HG03135 (cell line): ENCODE measurements around the gene BBS5.

Source experiments
- ATAC-seq: cut with Tn5 transposase; IDR thresholded peaks from one replicate; pipeline ENCODE4 v1.9.1; 2021; ENCODE audit warnings: mild to moderate bottlenecking, moderate library complexity; ENCODE audit not compliant: unreplicated experiment

Gene BBS5

DNA sequence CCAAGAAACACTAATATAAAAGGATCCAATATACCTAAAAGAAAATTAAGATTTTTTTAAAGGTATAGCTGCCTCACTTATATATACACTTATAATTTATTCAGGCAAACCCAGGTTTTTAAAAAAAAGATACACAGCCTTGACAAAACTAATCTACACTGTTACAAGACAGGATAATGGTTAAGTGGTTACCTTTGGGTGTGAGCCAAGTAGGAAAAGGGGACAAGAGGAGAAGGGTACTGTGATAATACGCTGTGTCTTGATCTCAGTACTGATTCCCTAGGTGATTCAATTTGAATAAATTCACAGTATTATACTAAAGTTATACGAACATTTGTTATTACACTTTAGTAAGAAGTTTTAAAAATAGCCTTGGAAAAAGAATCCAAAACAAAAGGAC, 60.9 kb downstream of the BBS5 start:
- ATAC-seq = no peak

GRCh38 chr2:169542433-169542832, 63.1 kb downstream of the BBS5 start:
- no peak for ATAC-seq

DNA sequence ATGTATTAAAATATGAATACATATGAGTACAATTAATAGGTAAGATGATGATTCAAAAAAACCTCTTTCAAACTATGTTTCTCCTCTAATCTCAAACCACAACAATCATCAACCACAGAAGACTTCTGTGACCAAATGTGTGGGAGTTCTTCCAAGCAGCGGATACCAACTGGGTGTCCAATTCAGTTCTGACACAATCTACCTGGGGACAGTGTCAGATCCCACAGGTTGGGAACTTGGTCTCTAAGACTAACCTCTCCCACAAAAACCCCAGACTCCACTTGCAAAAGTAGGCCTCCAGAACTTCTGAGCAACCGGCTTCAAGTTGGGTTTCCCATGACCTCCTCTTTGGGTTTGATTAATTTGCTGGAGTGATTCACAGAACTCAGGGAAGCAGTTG, 67.5 kb downstream of the BBS5 start:
- no peak for ATAC-seq
